Peyer's patch (tissue), 4 donors: ENCODE data around the gene C16orf89. TPM values are rescaled to one million over a fixed set of nuclear protein-coding genes. Genes with fewer than 3 reads are reported as not detected.

Experiments
- DNase-seq, 3 donors: peaks; one replicate each; pipeline ENCODE4 v3.0.0-alpha.2; 2017 to 2019
- H3K27ac ChIP-seq, 4 donors: fragments of 200-600 bp; sonication (generic); one replicate each; pipeline ENCODE4 v1.5.1; 2016 to 2019
- H3K27me3 ChIP-seq, 2 donors: fragments of 200-600 bp; sonication (generic); one replicate each; pipeline ENCODE4 v1.5.1; 2019
- H3K36me3 ChIP-seq, 3 donors: fragments of 200-600 bp; sonication (generic); one replicate each; pipeline ENCODE4 v1.5.1; 2016 to 2019
- H3K4me1 ChIP-seq, 4 donors: fragments of 200-600 bp; sonication (generic); one replicate each; pipeline ENCODE4 v1.5.1; 2016 to 2019
- H3K4me3 ChIP-seq, 4 donors: fragments of 200-600 bp; sonication (generic); 1 replicate in 3 of 4; 2 replicates in 1 of 4; pipeline ENCODE4 v1.5.1; 2016 to 2019; ENCODE audit warnings: mild to moderate bottlenecking in 1 of 4
- H3K9me3 ChIP-seq, 4 donors: fragments of 200-600 bp; sonication (generic); one replicate each; pipeline ENCODE4 v1.5.1; 2016 to 2019; ENCODE audit warnings: mild to moderate bottlenecking in 1 of 4
- CTCF ChIP-seq, 6 experiments: fragments of 450-650 bp in 4 of 6; fragments of 200-600 bp in 2 of 6; sonication (generic) in 1 of 6; IDR thresholded peaks; one replicate each; pipeline ENCODE4 v1.5.1; 2017 to 2019; ENCODE audit warnings: antibody characterized with exemption in 6 of 6, mild to moderate bottlenecking in 3 of 6, moderate library complexity in 1 of 6
- POLR2A ChIP-seq, 2 donors: fragments of 450-650 bp; IDR thresholded peaks; one replicate each; pipeline ENCODE4 v1.5.1; 2017; ENCODE audit warnings: antibody characterized with exemption in 2 of 2, mild to moderate bottlenecking in 2 of 2, moderate library complexity in 2 of 2
- total RNA-seq, 4 donors: library from RNA; depleted of rRNA; stranded (reverse); fragments of >200 nt; gene quantifications; one replicate each; pipeline ENCODE4 v1.1.0, GENCODE V29; 2016

The C16orf89 gene
- total RNA-seq, 4 donors from 2014 or later = 0.80 to 1.4 TPM; not detected in 2

- no peaks in the 10 kb centered on the region for H3K4me1 ChIP-seq
- H3K4me3 ChIP-seq = no peak overlapping the region
- no peak for DNase-seq
- no peak overlapping the region for H3K27ac ChIP-seq
- H3K27me3 ChIP-seq = no peaks in the 10 kb centered on the region
- TF ChIP-seq CTCF (IDR thresholded peaks at IDR 0.05) (no peak), POLR2A (IDR thresholded peaks at IDR 0.05) (no peak)
- no peaks in the 10 kb centered on the region for H3K9me3 ChIP-seq
- no peaks in the 10 kb centered on the region for H3K36me3 ChIP-seq
Observed at GRCh38 chr16:5000573-5001001, 65.2 kb downstream of the C16orf89 start.

- Histone ChIP-seq H3K27ac (no peak overlapping the region), H3K9me3 (no peaks in the 10 kb centered on the region), H3K4me3 (no peak overlapping the region), H3K27me3 (no peaks in the 10 kb centered on the region), H3K4me1 (no peaks in the 10 kb centered on the region), H3K36me3 (no peaks in the 10 kb centered on the region)
- TF ChIP-seq CTCF (IDR thresholded peaks at IDR 0.05) = no peak
- TF ChIP-seq POLR2A (IDR thresholded peaks at IDR 0.05) = no peak
- DNase-seq = peak in 1 of 3 donors; percentile 12
Observed at GRCh38 chr16:4994719-4995434, 70.9 kb downstream of the C16orf89 start.

Other genes starting within 250 kb of the C16orf89 start
- gene GLYR1, start 218.7 kb downstream of the C16orf89 start, total RNA-seq = 100 to 1,000 TPM in 1 of 4 donors, 10 to 100 TPM in 3; 57.5 to 168 (median 66.9) TPM
- 100 to 1,000 TPM in 1 of 4 donors, 10 to 100 TPM in 3; 56.0 to 119 (median 62.2) TPM for gene UBN1, start 218.5 kb downstream of the C16orf89 start, total RNA-seq
- 10 to 100 TPM; 28.7 to 84.2 (median 53.0) TPM for gene PPL, start 128.8 kb downstream of the C16orf89 start, total RNA-seq
- 1 to 10 TPM in 2 of 4 donors, under 1 TPM in 2; 0.13 to 2.0 (median 1.1) TPM for gene SEC14L5, start 107.6 kb downstream of the C16orf89 start, total RNA-seq
- gene NAGPA, start 32.0 kb downstream of the C16orf89 start, total RNA-seq = 100 to 1,000 TPM in 1 of 4 donors, 10 to 100 TPM in 3; 50.4 to 104 (median 61.0) TPM
- 10 to 100 TPM; 17.8 to 33.9 (median 23.4) TPM for gene ALG1, start 5.9 kb upstream of the C16orf89 start, total RNA-seq
- gene EEF2KMT, start 31.8 kb upstream of the C16orf89 start, total RNA-seq = 10 to 100 TPM in 2 of 4 donors, 1 to 10 TPM in 2; 7.4 to 12.3 (median 9.0) TPM